Raji (cell line): ENCODE measurements around the gene KLHL14.

Experiments used
- POLR2A ChIP-seq: IDR thresholded peaks from 2 replicates; pipeline ENCODE4 v1.6.1; 2011; ENCODE audit warnings: low read depth, low read length, control low read depth; ENCODE audit not compliant: insufficient read depth

Gene KLHL14

DNA sequence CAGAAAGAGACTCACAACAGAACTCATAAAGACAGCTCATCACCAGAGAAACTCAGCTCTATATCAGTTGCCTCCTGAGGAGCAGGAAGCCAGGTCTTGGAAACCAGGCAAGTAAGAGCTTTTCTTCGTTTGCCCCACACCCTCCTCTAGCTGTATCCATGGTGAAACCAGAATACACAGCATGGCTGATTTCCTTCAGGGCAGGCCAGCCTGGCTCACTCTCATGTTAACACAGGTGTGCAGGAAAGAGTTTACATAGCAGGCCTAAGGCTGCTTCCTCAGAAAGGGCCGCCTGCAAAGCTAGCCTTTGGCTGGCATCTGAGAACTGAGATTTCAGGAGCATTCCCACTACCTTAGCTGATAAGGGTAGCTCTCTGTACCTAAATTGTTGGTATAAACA is 65.7 kb downstream of the KLHL14 start:
- no peak for TF ChIP-seq POLR2A

DNA sequence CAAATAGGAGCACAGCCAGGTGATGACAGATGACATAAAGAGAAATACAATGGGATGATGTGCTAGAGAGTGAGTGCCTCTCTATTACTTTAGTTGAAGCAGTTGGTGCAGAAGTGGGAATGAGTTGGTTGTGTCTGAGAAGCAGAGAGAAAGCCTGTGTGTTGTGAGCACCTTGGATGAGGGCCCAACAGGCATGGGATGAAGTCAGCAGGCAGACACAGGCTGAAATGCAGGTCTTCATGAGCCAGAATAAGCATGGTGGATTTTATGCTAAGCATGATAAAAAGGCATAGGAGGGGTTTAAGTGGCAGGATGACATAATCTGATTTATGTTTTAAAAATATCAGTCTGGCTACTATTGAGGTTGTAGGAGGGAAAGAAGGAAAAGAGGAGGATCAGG is 71.5 kb downstream of the KLHL14 start:
- no peak for TF ChIP-seq POLR2A

DNA sequence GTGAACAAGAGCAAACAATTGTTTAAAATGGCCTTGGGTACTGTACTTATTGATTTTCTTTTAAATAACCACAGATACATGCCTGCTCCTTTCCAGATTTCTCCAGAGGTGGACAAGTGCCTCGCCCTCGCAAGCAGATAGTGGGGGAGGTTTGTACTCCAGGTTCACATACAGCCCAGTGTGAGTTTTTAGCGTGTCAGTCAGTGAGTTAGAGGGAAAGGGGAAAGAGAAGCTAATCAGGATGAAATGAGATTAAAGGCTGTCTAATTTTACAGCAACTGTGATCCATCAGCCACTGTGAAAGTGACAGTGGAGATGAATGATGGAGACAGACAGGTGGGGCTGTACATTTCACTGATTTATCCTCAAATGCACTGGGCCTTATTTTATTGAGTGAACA is 74.7 kb downstream of the KLHL14 start:
- TF ChIP-seq POLR2A = no peak

DNA sequence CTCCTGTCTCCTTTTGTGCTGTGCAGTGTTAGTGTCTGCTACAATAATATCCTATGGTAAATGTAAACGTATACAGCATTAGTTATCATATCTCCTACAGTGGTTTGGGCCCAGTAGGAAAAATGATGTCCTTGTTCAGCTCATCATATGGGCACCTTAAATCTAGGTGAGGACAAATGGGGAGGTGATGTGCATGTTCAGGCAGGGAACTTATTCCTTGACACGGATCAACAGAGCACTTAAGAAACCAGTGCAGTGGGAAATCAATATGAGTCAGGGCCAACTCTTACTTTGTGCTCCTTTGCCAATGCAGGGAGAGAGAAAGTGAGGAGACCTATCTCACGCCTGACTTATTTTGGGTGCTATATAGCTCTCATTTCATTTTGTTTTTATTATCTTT is 76.4 kb downstream of the KLHL14 start:
- no peak for TF ChIP-seq POLR2A

DNA sequence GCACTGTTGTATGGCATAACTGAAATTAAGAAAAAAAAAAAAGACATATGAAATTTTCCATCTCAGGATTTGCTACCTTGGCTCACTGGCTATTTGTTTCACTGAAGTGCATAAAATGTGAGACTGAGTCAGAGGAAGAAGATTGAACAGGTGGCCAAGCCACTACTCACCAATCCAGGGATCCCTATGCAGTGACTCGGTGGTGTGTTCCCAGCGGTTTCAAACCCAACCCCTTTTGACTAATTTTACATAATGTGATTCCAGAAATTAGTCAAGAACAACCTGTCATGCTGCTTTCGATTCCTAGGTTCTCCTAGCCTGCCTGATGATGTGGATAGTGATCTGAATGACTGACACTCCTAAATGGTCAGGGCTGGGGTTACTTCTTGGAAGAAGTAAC is 77.3 kb downstream of the KLHL14 start:
- no peak for TF ChIP-seq POLR2A

DNA sequence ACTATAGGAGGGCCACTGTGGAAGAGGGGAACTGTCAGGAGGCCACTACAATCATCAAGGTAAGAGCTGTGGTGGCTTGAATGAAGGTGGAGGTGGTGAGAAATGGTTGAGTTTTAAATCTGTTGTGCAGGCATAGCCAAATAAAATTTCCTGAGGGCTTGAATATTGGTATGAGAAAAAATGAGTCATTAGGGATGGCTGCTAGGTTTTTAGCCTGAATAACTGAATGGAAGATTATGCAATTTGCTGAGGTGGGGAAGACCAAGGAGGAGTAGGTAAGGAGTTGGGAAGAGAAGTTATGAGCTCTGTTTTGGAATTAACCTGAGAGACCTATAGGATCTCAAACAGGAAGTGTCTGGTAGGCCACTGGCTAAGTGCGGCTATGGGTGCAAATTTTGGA is 84.0 kb downstream of the KLHL14 start:
- no peak for TF ChIP-seq POLR2A

DNA sequence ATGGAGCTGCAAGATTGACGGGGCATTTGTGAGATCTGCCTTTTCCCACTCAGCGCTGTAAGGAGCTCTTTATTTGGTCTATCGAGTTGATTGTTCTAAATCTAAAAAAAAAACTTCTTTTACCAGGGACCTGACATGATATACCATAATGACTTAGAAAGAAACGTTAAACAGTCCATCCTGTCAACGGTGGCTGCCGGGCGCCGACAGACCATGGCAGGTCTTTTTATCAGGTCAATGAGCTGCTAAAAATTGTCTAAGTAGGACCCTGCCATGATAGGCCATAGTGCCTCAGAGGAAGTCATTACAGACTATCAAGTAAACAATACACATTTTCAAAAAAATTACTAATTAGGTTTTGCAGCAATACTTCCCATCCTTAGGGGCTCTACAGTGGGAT is 87.9 kb downstream of the KLHL14 start:
- TF ChIP-seq POLR2A = no peak

DNA sequence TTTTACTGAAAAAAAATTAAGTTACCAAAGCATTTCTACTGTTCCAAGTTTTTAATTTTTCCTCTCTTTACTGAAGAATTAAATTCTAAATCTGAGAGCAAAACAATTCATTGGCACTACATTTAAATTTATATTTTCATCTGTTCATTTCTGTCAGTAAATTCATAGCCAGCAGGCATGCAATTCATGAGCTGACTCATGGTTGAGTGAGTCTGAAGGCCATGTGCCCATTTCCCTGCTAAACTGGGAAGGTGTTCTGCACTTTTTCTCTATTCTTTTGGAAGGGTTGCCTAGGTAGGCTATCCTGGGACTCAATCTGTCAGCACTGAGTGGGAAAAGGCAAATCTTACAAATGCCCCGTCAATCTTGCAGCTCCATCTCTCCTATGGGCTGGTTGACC is 88.7 kb downstream of the KLHL14 start:
- TF ChIP-seq POLR2A = no peak

DNA sequence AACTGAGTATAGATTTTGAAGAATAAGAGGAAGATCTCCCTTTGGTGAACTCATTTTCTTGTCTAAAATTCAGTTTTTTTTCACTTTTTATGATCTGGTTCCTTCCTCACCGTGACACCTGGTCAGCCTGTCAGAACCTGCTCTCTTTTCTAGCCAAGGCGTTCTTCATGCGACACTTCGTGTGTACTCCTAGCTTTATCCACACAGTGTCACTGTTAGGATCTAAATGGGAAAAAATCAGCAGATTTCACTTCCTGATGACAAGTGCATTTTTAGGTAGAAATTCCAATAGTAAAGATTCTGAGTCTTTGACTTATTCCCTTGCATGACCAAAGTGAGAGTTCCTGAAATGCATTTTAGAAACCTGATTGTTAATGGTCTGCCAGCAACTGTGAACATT is 89.8 kb downstream of the KLHL14 start:
- TF ChIP-seq POLR2A = no peak

DNA sequence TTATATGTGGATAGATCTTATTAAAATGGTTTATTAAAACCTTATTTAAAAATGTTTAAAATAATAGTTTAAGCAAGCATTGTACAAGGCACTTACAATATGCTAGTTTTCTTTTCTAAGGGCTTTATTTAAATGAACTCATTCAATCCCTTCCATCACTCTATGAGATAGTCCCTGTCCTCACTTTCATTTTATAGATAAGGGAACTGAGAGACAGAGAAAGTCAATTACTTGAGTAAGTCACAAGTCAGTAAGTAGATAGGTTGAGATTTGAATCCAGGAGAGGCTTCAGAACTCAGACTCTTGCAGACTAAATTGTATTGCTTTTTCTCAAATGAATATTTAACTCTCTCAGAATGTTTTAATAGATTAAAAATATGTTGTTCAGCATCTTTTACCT is 95.2 kb downstream of the KLHL14 start:
- no peak for TF ChIP-seq POLR2A

DNA sequence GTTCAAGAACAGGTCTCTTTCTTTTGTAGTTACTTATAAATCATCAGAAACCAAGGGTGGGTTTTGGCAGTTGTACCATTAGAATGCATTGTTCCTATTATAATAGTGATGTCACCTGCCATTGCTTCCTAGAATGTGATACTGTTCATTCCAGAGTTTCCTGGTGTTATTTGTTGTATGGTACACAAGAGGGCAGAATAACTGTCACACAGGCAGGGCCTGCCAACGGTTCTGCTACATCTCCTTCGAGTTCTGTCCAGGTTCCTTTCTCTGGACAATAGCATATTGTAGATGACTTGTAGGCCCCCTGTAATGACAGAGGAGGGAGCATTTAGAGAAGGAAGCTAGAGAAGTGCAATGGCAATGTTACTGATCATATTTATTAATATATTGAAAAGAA is 98.3 kb downstream of the KLHL14 start:
- no peak for TF ChIP-seq POLR2A

DNA sequence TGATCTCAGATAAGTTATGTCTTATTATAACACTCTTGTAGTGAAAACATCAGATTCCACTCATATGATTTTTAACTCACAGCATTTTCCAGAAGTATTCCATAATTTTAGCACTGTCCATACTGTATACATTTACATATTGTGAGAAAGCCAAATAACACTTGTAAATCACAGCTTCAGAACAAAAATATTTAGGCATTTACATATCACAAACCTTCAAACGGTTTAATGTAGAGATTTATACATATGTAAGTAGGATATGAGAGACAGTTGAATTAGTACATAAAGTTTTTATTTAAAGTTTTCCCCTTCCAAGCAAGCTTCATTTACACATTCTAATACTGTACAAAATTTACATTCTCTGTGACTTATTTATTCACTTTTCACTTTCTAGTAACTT is 100.4 kb downstream of the KLHL14 start:
- no peak for TF ChIP-seq POLR2A

DNA sequence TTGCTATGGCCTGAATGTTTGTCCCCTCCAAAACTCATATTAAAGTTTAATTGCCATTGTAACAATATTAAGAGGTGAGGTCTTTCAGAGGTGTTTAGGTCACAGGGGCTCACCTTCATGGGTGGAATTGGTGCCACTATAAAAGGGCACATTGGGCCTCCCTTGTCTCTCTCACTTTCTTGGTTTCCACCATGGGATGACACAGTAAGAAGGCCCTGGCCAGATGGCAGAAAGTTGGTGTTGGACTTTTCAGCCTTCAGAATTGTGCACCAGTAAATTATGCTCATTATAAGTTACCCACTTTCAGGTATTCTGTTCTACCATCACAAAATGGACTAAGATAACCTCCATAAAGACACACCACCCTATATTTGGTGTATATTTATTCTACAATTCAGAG is 102.1 kb downstream of the KLHL14 start:
- no peak for TF ChIP-seq POLR2A

DNA sequence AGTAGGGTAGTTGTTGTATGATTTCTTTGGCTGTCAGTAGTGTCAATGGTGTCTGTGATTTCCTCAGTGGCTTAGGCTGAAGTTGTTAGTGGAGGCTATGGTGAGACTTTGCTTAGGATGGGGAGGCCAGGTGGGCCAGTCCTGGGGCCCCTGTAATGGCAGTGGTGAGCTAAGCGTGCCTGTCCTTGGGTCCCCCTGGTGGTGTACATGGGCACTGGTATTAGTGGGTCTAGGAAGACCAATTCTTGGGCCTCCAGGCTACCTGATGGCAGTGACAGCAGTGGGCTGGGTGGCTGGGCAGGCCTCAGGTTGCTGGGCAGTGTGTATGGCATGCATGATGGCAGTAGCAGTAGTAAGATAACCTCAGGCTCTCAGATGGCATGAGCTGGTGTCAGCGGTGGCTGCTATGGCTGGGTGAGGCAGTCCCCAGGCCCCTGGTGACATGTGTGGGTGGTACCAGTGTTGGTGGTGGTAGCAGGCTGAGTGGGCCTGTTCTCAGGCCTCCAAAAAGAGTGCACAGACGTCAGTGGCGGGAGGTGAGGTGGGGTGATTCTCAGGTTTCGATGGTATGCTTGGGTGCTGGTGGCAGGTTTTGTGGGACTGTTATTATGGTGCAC is 103.2 kb downstream of the KLHL14 start:
- no peak for TF ChIP-seq POLR2A

DNA sequence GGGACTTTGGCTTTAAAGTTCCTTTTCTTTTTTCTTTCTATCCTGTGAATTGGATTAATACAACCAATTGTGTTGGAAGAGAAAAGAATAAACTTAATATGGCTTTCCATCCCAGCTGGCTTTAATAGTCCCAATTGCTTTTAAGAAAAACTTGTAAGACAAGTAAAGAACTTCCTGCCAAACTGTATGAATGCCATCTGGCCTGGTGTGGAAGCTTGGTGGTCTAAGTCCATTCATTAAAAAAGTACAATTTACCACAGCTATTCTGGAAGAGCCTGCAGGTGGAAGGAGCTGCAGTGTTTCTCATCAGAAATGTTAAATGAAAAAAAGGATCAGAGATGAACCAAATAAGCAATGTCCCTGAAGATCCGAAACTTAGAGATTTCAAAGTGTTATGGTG is 103.9 kb downstream of the KLHL14 start:
- TF ChIP-seq POLR2A = no peak

DNA sequence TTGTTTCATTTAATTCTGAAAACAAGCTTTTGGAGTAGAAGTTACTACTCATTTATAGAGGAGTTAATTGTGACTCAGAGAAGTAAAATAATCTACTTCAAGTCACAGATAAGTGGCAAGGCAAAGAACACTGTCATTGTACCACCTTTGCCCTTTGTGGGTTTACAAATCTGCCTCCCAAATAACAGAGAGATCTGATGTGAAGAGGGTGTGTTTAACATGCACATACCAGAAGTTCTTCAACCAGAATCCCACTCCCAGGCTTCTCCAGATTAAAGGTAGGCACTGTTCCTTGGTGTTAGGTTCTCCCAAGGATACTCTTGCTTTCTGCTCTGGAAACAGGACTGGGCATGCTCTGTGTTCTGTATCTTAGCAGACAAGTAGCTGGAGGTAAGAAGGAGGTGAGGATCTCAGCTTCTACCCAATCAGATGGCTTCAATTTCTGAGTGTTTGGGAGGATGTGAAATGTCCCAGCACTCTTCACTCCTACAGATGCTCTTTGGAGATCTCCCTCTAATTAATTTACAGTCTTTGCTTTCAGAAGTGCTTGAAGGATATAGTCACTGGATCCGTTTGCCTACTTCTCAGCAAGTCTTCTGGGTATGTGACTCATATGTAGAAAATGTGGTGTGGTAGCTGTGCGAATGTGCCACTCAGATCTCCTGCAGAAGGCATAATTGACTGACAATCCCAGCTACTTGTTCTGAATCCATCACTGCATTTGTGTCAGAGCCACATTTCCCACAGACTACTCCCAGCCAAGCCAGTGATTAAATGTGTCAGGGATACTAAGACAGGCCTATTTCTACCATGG is 111.1 kb downstream of the KLHL14 start:
- no peak for TF ChIP-seq POLR2A

DNA sequence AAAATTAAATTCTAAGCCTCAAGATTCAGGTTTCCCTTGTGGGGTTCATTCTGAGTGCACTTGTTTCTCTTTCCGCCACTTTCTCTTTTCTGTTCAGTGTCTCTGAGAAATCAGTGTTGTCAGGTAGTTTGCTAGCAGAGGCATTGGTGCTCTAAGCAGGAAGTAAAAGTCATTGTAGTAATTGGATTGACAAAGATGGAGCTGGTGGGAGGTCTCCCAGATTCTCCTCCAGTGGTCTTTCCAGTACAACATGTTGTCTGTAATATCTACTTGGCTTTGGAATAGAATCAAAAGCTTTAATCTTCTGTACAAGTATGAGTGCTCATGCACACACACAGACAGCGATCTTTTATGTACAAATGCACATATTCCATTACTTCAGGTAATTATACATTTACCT is 135.6 kb downstream of the KLHL14 start:
- no peak for TF ChIP-seq POLR2A
